Activated CD8-positive, alpha-beta memory T cell treated with anti-CD3 and anti-CD28 coated beads, Interleukin-2, amount 50 U/mL, for 1 hour (primary cell): ENCODE measurements around the gene C3orf33.
A peak's percentile ranks its signal among the peaks of the same experiment; 100 is the strongest.
"Not testable (repeated sequence)": the region's sequence is repeated elsewhere in the genome, so short reads cannot be mapped to it uniquely, and the experiment has no call there.

Source experiments
- DNase-seq: peaks from one replicate; pipeline ENCODE4 v3.0.0-alpha.2; 2020; ENCODE audit errors: extremely low read depth

The C3orf33 gene

GRCh38 chr3:155805802-155806618 lies at the start of gene C3orf33:
Gene C3orf33 (minus strand): TSS chr3:155806278. CDS start chr3:155806252, 26 bp downstream.
- peak; percentile 36 for DNase-seq

GRCh38 chr3:155854141-155854940 lies 48.3 kb upstream of the C3orf33 start, which contains the start of gene SLC33A1:
Gene SLC33A1 (minus strand): TSS chr3:155854427. CDS start chr3:155853997, 430 bp downstream.
- peak; percentile 98 for DNase-seq

- DNase-seq = no peak
These were observed 47.4 kb upstream of the C3orf33 start for GRCh38 chr3:155853214-155854140.

- DNase-seq = no peak
These were observed 46.3 kb upstream of the C3orf33 start for GRCh38 chr3:155852341-155852740.

- DNase-seq = not testable (repeated sequence)
These were observed 43.3 kb upstream of the C3orf33 start for GRCh38 chr3:155849404-155849803.

GRCh38 chr3:155847993-155848392 lies 41.9 kb upstream of the C3orf33 start:
- DNase-seq = no peak

GRCh38 chr3:155846119-155846518 lies 40.0 kb upstream of the C3orf33 start:
- DNase-seq = no peak

- no peak for DNase-seq
These were observed 37.5 kb upstream of the C3orf33 start for GRCh38 chr3:155843569-155843968.

- no peak for DNase-seq
These were observed 29.4 kb upstream of the C3orf33 start for GRCh38 chr3:155835341-155836071.

- not testable (repeated sequence) for DNase-seq
These were observed 22.5 kb upstream of the C3orf33 start for GRCh38 chr3:155828490-155829098.

- DNase-seq = no peak
These were observed 9.0 kb upstream of the C3orf33 start for GRCh38 chr3:155815030-155815545.

GRCh38 chr3:155813224-155813623 lies 7.1 kb upstream of the C3orf33 start:
- DNase-seq = not testable (repeated sequence)

- DNase-seq = no peak
These were observed 3.1 kb upstream of the C3orf33 start for GRCh38 chr3:155809181-155809580.

- no peak for DNase-seq
These were observed 1.7 kb upstream of the C3orf33 start for GRCh38 chr3:155807823-155808222.

- DNase-seq = no peak
These were observed 775 bp downstream of the C3orf33 start for GRCh38 chr3:155805204-155805801.

GRCh38 chr3:155804323-155804722 lies 1.8 kb downstream of the C3orf33 start:
- no peak for DNase-seq

GRCh38 chr3:155792532-155792931 lies 13.5 kb downstream of the C3orf33 start:
- DNase-seq = no peak

- DNase-seq = no peak
These were observed 14.9 kb downstream of the C3orf33 start for GRCh38 chr3:155791190-155791589.

- no peak for DNase-seq
These were observed 15.7 kb downstream of the C3orf33 start for GRCh38 chr3:155790272-155790925.
